Fibroblast of lung (primary cell): Measurements from ENCODE around the gene EZR.

ENCODE experiments used
- CTCF ChIP-seq, 2 donors: IDR thresholded peaks in 1 of 2; conservative IDR thresholded peaks in 1 of 2; 1 replicate in 1 of 2; 2 replicates in 1 of 2; pipeline ENCODE4 v1.5.1; 2011 to 2012; ENCODE audit warnings: low read length in 2 of 2, control low read depth in 1 of 2, inconsistent platforms in 1 of 2, low read depth in 1 of 2, mild to moderate bottlenecking in 1 of 2
- EZH2 ChIP-seq: IDR thresholded peaks from 2 replicates; pipeline ENCODE4 v1.5.1; 2012; ENCODE audit warnings: low read length, control low read depth, mild to moderate bottlenecking; ENCODE audit errors: missing control alignments

GRCh38 chr6:158819213-158819976 lies at the start of gene EZR:
- TF ChIP-seq CTCF (conservative IDR thresholded peaks at IDR 0.05 in 1 of 2, IDR thresholded peaks at IDR 0.05 in 1 of 2; ENCODE audit: low read depth in 1 of 2, low read length in 2 of 2) (no peak), EZH2 (no peak)
